ENCODE data around the gene TTC33.

Gene TTC33

DNA sequence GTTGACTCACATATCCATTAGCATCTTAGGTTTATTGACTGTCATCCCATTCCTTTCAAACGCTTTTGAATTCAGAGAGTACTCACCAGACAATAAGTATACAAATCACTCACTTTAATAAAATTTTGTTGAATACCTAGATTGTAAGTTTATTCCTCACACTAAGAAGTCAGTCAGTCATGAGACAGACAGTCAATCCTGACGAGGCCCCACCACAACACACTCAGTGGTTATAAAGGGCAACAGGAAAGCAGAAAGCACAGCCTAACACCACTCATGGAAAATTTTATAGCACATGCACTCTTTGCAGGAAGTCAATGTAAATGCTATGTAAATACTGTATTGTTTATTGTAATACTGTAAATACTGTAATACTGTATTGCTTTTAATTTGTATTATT, 252.3 kb downstream of the TTC33 start:
- no peak for DNase-seq

- DNase-seq = no peak
Measured at GRCh38 chr5:40502736-40503135, 253.0 kb downstream of the TTC33 start.

GRCh38 chr5:40501711-40502444, 253.9 kb downstream of the TTC33 start:
- no peak for DNase-seq

- DNase-seq = no peak
Measured at GRCh38 chr5:40499518-40500273, 256.1 kb downstream of the TTC33 start.

GRCh38 chr5:40499007-40499406, 256.8 kb downstream of the TTC33 start:
- DNase-seq = no peak

- peak; percentile 68 for DNase-seq
Measured at GRCh38 chr5:40497573-40497972, 258.2 kb downstream of the TTC33 start.

DNA sequence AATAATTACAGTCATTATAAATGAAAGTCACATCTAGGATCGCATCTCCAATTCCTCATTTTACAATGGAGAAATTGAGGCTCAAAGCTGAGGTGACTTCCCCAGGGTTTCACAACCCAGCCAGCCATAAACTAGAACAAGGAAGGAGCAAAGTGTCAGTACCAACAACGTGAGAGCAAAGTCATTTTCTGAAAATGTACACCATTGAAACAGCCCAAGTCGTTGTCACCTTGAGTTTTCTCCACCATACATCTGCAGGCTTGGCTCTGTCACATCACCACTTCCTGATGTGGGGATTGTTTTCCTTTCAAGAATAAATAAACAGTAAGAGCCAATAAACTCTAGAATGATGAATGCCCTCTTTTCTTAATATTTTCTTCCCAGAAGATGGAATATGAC, 260.5 kb downstream of the TTC33 start:
- DNase-seq = no peak

DNA sequence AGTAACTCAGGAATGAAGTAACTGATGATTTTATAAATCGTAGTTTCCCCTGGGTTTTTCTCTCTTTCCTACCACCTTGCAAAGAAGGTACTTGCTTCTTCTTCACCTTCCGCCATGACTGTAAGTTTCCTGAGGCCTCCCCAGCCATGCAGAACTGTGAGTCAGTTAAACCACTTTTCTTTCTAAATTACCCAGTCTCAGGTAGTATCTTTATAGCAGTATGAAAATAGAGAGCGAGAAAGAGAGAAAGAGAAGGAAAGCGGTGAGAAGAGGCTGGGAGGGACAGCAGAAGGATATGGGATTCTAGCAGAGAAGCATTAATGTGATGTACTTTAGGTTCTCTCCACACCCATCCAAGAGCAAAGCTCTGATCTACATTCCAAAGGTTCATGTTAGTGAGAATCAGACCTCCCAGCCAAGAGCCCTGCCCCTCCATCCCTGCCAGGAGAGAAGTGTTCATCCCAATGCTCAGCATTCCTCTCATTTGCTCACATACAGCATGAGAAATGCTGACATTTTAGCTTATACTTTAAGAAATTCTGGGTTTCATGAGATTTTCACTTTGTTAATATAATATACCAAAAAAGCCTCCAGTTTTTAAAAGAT, 261.0 kb downstream of the TTC33 start:
- DNase-seq = no peak

GRCh38 chr5:40492056-40492455, 263.7 kb downstream of the TTC33 start:
- DNase-seq = no peak

GRCh38 chr5:40491644-40492043, 264.1 kb downstream of the TTC33 start:
- no peak for DNase-seq

DNA sequence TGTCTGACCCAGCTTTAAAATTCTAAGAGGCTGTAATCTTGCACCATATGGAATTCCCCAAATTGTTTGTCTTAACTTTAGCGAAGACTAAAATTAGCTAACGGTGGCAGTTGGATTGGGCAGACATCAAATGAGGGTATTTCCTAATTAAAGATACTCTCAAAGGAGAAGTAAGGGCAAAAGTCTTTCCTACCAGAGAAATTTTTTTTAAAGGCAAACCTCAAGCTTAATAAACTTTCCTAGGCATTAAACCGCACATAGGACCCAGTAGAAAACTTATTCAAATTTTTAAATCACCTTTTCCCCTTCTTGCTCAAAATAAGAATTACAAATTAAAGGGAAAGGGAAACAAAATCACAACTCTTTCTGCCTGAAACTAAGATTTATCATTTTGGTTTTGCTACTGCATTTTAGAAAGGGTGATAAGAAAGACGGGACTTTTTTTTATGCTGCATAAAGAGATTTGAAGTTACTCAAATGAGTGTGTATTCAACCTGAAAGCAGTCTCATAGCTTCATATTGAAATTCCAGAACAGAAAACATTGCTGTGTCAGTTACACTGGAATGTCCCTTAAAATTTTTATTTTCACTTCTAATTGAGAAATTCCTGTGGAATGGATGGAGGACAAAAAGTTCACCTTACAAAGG, 265.2 kb downstream of the TTC33 start:
- peak; percentile 19 for DNase-seq

DNA sequence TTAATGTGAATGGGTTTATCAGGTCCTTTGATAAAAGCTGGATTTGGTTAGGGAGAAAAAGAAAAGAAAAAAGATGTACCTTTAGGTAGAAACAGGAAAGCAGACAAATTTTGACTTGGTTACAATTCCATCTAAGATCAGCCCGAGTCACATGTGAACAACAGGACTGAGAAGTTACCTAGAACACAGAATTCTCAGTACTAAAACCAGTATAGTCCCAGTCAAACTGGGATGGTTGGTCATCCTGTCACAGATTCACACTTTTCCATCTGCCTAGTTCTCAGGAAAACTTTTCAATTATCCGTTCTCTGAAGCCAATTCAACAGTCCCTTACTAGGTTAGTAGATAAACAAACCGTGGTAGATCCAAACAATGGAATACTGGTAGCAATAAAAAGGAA, 266.3 kb downstream of the TTC33 start:
- no peak for DNase-seq

DNA sequence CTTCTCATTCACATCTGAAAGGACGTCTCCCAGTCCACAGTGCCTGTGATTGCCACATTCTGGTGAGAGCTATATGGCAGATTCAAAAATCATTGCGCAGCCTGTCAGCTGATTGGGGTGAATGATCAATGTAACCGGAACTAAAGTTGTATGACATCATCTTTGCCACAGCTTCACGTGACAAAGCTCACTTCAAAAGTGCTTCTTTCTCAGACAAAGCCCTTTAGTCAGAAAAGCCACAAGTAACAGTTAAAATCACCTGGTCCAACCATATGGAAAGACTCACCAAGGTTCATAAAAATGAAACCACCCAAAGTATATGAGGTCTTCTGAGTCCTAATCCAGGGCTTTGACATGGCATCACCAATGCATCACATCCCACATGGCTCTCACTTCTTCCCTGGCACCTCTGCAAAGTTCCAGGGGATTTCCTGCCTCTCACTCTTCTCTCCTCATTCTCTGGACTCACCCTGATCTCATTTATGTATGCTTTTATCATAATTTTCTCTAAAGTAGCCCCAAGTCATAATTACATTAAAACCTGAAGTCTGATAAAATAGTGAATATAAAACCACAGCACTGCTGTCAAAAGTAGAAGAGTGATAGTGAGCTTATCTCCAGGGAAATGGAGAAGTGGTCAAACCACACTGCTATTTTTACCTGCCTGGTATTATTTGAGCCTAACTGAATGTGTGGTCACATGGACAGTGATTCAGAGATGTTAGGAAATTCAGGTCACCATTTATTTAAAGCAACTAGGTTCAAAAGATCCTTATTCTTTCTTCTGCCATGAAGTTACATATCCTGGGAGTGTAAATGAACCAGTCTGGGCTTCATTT, 269.1 kb downstream of the TTC33 start:
- DNase-seq = no peak

GRCh38 chr5:40485021-40485998, 270.5 kb downstream of the TTC33 start:
- no peak for DNase-seq

- DNase-seq = no peak
Measured at GRCh38 chr5:40484495-40484894, 271.3 kb downstream of the TTC33 start.

DNA sequence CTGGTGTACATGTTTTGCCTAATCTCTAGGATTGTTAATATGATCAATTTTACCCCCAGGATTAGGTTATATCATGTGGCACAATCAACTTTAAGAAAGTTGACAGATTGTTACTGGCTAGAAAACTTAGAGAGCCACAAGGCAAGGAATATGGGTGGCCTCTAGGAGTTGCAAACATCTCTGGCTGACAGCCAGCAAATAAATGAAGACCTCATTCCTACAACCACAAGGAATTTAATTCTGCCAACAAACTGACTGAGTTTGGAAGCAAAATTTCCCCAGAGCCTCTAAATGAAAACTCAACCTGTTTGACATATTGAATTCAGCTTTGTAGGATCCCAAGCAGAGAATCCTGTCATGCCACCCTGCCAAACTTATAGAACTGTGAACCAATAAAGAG, 272.4 kb downstream of the TTC33 start:
- peak; percentile 63 for DNase-seq

- peak; percentile 71 for DNase-seq
Measured at GRCh38 chr5:40481241-40481640, 274.5 kb downstream of the TTC33 start.

GRCh38 chr5:40480392-40480791, 275.4 kb downstream of the TTC33 start:
- DNase-seq = peak; percentile 40

DNA sequence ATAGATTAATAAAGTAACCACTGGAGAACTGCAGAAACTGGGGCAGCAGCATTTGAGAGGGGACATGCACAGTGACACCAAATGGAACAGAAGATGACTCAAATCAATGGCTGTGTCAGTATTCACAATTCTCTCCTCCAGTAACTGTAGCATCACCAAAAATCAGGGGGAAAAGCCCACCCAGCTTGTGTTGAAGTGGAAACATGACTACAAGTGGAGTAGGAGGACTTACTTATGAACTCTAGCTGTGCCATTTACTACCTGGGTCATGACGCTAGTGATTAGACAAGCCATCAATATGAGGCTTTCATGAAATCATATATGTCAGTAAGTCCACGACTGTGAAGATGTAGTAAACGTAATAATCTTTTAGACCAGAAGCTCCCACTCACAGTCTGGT, 275.8 kb downstream of the TTC33 start:
- DNase-seq = no peak

- peak; percentile 59 for DNase-seq
Measured at GRCh38 chr5:40478766-40479165, 277.0 kb downstream of the TTC33 start.

DNA sequence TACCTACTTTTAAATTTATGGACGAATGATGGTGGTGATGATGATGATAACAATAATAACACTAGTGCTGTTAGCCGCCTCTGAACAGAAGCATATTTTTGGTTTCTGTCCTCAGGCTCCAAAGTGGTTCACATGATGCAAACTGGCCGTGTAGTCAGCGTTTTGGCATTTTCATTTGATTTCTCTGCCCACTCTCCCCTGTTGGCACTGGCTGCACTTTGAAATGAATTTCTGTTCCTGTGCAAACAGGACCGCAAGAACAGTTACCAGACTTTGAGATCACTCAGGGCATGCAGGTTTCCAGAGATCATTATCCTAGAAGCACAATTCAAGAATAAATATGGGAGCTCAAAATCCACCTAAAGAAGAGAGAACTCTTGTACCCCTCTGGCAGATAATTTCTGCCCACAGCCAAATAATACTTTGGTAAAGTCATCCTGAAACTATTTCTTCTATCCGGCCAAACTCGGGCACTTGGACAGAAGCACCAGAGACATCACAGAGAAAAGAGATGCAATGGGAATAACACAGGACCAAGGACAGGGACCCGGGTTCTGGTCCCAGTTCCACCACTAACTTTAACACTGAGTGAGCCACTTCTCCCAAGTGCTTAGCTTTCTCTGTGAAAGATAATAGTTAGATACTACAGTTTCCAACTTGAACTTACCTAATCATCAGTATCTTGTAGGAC, 277.8 kb downstream of the TTC33 start:
- peak; percentile 93 for DNase-seq
